HG03558 (cell line): ENCODE data around the gene CIAO2B.
"Not testable (repeated sequence)": the region's sequence is repeated elsewhere in the genome, so short reads cannot be mapped to it uniquely, and the experiment has no call there.

Source experiments
- ATAC-seq: cut with Tn5 transposase; IDR thresholded peaks from one replicate; pipeline ENCODE4 v1.9.1; 2021; ENCODE audit warnings: moderate number of reproducible peaks; ENCODE audit not compliant: unreplicated experiment; ENCODE audit errors: extremely low read depth

CIAO2B gene

GRCh38 chr16:66942981-66943380 lies 8.8 kb upstream of the CIAO2B start:
- ATAC-seq = no peak

- ATAC-seq = no peak
Measured at GRCh38 chr16:66940236-66940635, 6.0 kb upstream of the CIAO2B start.

- ATAC-seq = no peak
Measured at GRCh38 chr16:66939366-66939765, 5.2 kb upstream of the CIAO2B start.

- no peak for ATAC-seq
Measured at GRCh38 chr16:66937725-66938337, 3.6 kb upstream of the CIAO2B start.

- no peak for ATAC-seq
Measured at GRCh38 chr16:66936889-66937554, 2.8 kb upstream of the CIAO2B start.

- ATAC-seq = no peak
Measured at GRCh38 chr16:66936462-66936861, 2.3 kb upstream of the CIAO2B start.

- no peak for ATAC-seq
Measured at GRCh38 chr16:66935314-66936011, 1.3 kb upstream of the CIAO2B start, which contains the start of gene CES2. TSS of gene CES2 (plus strand) at chr16:66935516. CDS start at chr16:66935636, 120 bp downstream.

- not testable (repeated sequence) for ATAC-seq
Measured at GRCh38 chr16:66934839-66935313, 674 bp upstream of the CIAO2B start.

- ATAC-seq = no peak
Measured at GRCh38 chr16:66933776-66934137, 445 bp downstream of the CIAO2B start.

GRCh38 chr16:66932076-66932475 lies 2.1 kb downstream of the CIAO2B start:
- no peak for ATAC-seq

- ATAC-seq = no peak
Measured at GRCh38 chr16:66931665-66932064, 2.5 kb downstream of the CIAO2B start.

- no peak for ATAC-seq
Measured at GRCh38 chr16:66930189-66930588, 4.0 kb downstream of the CIAO2B start.

- no peak for ATAC-seq
Measured at GRCh38 chr16:66928702-66929388, 5.4 kb downstream of the CIAO2B start.

GRCh38 chr16:66927918-66928649 lies 6.1 kb downstream of the CIAO2B start:
- ATAC-seq = no peak

- ATAC-seq = no peak
Measured at GRCh38 chr16:66926961-66927436, 7.2 kb downstream of the CIAO2B start.

- ATAC-seq = no peak
Measured at GRCh38 chr16:66926171-66926947, 7.8 kb downstream of the CIAO2B start.

- ATAC-seq = no peak
Measured at GRCh38 chr16:66925322-66925840, 8.8 kb downstream of the CIAO2B start, which contains the start of gene RRAD. TSS of gene RRAD (minus strand) at chr16:66925535. CDS start at chr16:66925179, 356 bp downstream.

- ATAC-seq = no peak
Measured at GRCh38 chr16:66924527-66925321, 9.5 kb downstream of the CIAO2B start.
